COLO668 (cell line): ENCODE data around the gene ACBD3.

ENCODE experiments used
- DNase-seq: peaks from one replicate; lab custom pipeline; 2025; ENCODE audit not compliant: unreplicated experiment; lab: John Stamatoyannopoulos, UW

The ACBD3 gene

GRCh38 chr1:226135059-226135651, 51.4 kb downstream of the ACBD3 start:
- peak; percentile 76 for DNase-seq

- no peak for DNase-seq
Measured at GRCh38 chr1:226134170-226135058, 52.1 kb downstream of the ACBD3 start.

- DNase-seq = no peak
Measured at GRCh38 chr1:226133504-226134123, 52.9 kb downstream of the ACBD3 start.

GRCh38 chr1:226132728-226133503, 53.6 kb downstream of the ACBD3 start:
- DNase-seq = no peak

- DNase-seq = no peak
Measured at GRCh38 chr1:226131639-226132038, 54.9 kb downstream of the ACBD3 start.

GRCh38 chr1:226129230-226129629, 57.3 kb downstream of the ACBD3 start:
- DNase-seq = no peak

- DNase-seq = no peak
Measured at GRCh38 chr1:226128487-226129075, 58.0 kb downstream of the ACBD3 start.

- DNase-seq = peak; percentile 34
Measured at GRCh38 chr1:226126824-226127569, 59.5 kb downstream of the ACBD3 start.

- DNase-seq = no peak
Measured at GRCh38 chr1:226125831-226126230, 60.7 kb downstream of the ACBD3 start.

GRCh38 chr1:226125097-226125630, 61.4 kb downstream of the ACBD3 start:
- peak; percentile 93 for DNase-seq

GRCh38 chr1:226123591-226124471, 62.7 kb downstream of the ACBD3 start:
- peak; percentile 56 for DNase-seq

GRCh38 chr1:226123212-226123560, 63.4 kb downstream of the ACBD3 start:
- no peak for DNase-seq

- peak; percentile 89 for DNase-seq
Measured at GRCh38 chr1:226121587-226122400, 64.7 kb downstream of the ACBD3 start.

GRCh38 chr1:226121049-226121586, 65.4 kb downstream of the ACBD3 start:
- no peak for DNase-seq

GRCh38 chr1:226120398-226120797, 66.1 kb downstream of the ACBD3 start:
- DNase-seq = no peak

- no peak for DNase-seq
Measured at GRCh38 chr1:226119169-226119568, 67.4 kb downstream of the ACBD3 start.

- DNase-seq = no peak
Measured at GRCh38 chr1:226118357-226118756, 68.2 kb downstream of the ACBD3 start.

GRCh38 chr1:226117330-226117729, 69.2 kb downstream of the ACBD3 start:
- DNase-seq = no peak
